ENCODE results near the gene MARK2. TPM values are rescaled to one million over a fixed set of nuclear protein-coding genes. Genes with fewer than 3 reads are reported as not detected.

Gene MARK2
- total RNA-seq, 1 donor from 2014 or later, result 41.5 TPM

DNA sequence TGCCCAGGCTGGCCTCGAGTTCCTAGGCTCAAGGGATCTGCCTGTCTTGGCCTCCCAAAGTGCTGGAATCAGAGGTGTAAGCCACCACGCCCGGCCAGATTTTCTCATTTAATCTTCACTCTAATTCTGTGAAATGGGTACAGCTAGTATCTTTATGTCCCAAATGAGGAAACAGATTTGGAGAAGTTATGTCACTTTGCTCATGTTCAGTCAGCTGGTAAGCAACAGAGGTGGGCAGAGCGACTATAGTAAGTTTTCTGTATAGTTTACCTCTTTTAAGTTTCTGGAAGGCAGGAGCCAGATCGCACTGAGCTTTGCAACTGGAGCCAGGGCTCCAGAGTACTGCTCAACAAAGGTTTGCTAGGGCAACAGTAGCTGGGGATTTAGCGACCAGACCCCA lies 44.9 kb downstream of the MARK2 start:
- H3K9me3 Mint-ChIP-seq, result no peaks in the 10 kb centered on the region
- ATAC-seq (ENCODE audit: low read depth) (no peak), DNase-seq (no peak)
- intact Hi-C loops (cut with micrococcal nuclease), result no loop called here
- peak overlapping the region; percentile 60 for H3K27ac Mint-ChIP-seq
- TF ChIP-seq, protein P1, sequence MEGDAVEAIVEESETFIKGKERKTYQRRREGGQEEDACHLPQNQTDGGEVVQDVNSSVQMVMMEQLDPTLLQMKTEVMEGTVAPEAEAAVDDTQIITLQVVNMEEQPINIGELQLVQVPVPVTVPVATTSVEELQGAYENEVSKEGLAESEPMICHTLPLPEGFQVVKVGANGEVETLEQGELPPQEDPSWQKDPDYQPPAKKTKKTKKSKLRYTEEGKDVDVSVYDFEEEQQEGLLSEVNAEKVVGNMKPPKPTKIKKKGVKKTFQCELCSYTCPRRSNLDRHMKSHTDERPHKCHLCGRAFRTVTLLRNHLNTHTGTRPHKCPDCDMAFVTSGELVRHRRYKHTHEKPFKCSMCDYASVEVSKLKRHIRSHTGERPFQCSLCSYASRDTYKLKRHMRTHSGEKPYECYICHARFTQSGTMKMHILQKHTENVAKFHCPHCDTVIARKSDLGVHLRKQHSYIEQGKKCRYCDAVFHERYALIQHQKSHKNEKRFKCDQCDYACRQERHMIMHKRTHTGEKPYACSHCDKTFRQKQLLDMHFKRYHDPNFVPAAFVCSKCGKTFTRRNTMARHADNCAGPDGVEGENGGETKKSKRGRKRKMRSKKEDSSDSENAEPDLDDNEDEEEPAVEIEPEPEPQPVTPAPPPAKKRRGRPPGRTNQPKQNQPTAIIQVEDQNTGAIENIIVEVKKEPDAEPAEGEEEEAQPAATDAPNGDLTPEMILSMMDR (IDR thresholded peaks at IDR 0.05), result no peak
- H3K36me3 Mint-ChIP-seq (ENCODE audit: low read depth), result peaks cover 8% of the 10 kb centered on the region
- ChIA-PET POLR2A (no interaction called here), CTCF (interaction anchor here (0.8 to 1.4 kb wide), 3 partner anchors 11 to 62 kb away, joined by 3 to 4 read pairs (median 3); no protein-coding TSS in a partner anchor)
- H3K27me3 Mint-ChIP-seq, result no peaks in the 10 kb centered on the region
- H3K4me3 Mint-ChIP-seq, result no peak overlapping the region
- peaks cover 74% of the 10 kb centered on the region for H3K4me1 Mint-ChIP-seq

DNA sequence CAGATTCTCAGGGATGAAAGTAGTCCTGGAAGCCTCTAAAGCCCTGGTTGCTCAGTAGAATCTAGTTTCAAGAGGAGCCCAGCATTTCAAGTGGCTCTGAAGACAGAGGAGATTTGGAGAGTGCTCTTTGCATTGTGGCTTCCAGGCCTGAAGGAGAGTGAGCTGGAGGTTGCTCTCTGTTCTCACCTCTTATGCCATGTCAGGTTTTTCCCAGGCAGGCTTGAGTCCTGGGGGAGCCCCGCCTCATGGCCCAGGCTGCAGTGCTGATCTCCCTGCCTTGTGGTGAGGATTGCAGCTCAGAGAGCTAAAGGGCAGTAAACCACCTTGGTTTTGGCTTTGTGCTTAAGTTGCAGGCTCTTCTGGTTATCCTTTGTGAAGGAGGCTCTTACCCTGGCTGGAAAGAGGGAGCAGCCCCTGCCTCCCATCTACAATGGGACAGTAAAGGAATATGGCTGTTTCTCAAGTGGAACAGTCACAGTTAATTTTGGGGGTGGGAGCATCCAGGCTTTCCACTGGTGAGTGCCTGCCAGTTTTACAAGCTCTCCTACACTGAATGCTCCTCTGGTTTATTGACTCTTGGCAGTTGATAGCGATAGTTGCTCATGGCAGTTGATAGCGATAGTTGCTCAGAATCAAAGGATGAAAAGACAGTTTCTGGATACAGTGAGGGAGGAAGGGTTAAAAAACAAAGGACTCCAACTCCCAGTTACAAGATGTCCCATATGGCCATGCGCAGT lies 45.5 kb downstream of the MARK2 start:
- TF ChIP-seq, protein P1 (IDR thresholded peaks at IDR 0.05), result no peak
- intact Hi-C loops (cut with micrococcal nuclease), result no loop called here
- ATAC-seq (ENCODE audit: low read depth) (no peak), DNase-seq (no peak)
- H3K36me3 Mint-ChIP-seq (ENCODE audit: low read depth), result peaks cover 6% of the 10 kb centered on the region
- H3K27me3 Mint-ChIP-seq, result no peaks in the 10 kb centered on the region
- no peak overlapping the region for H3K4me3 Mint-ChIP-seq
- POLR2A ChIA-PET, result no interaction called here
- CTCF ChIA-PET, result interaction anchor here (0.8 to 1.4 kb wide), 3 partner anchors 11 to 62 kb away, joined by 3 to 4 read pairs (median 3); no protein-coding TSS in a partner anchor
- H3K9me3 Mint-ChIP-seq, result no peaks in the 10 kb centered on the region
- peaks cover 76% of the 10 kb centered on the region for H3K4me1 Mint-ChIP-seq
- peak overlapping the region; percentile 60 for H3K27ac Mint-ChIP-seq

DNA sequence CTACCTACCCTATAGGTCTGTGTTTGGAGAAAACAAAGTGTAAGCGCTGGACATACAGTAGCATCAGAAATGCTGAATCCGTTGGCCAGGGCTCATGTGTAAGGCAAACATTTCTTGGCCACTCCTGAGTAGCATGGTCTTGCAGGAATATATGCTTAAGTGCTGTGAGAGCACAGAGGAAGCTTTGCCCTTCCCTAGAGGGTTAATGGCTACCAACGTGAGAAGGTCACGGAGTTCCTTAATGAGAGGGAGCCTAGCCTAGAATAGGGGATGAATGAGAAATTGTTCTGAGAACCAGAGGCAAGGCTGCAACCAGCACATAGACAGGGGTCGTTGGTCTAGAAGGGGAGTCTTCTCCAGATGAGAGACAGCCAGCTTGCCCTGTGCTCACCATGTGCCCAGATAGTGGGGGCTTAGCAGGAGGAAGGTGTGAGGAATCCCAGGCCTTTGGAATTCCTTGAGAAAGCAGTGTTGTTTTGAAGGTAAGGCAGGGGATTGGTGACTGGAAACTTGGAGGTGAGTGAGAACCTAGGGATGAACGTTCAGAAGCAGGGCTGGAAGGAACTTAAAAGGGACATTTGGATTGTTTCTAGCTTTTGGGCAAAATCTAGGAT lies 48.6 kb downstream of the MARK2 start:
- no peaks in the 10 kb centered on the region for H3K9me3 Mint-ChIP-seq
- peaks cover 85% of the 10 kb centered on the region for H3K4me1 Mint-ChIP-seq
- intact Hi-C loops (cut with micrococcal nuclease), result no loop called here
- DNase-seq (no peak), ATAC-seq (ENCODE audit: low read depth) (no peak)
- no peaks in the 10 kb centered on the region for H3K27me3 Mint-ChIP-seq
- ChIA-PET POLR2A (interaction anchor here (0.6 to 1.6 kb wide), 9 partner anchors 15 to 1064 kb away, joined by 3 to 10 read pairs (median 4); partner anchors contain the start of genes MARK2, NAA40 and RCOR2), CTCF (interaction anchor here (2.1 kb wide), 1 partner anchor 49 kb away, joined by 8 read pairs; the partner anchor contains the start of gene MARK2)
- H3K4me3 Mint-ChIP-seq, result peak overlapping the region; percentile 35
- TF ChIP-seq, protein P1 (IDR thresholded peaks at IDR 0.05), result no peak
- peak overlapping the region; percentile 92 for H3K27ac Mint-ChIP-seq
- peaks cover 15% of the 10 kb centered on the region for H3K36me3 Mint-ChIP-seq (ENCODE audit: low read depth)

DNA sequence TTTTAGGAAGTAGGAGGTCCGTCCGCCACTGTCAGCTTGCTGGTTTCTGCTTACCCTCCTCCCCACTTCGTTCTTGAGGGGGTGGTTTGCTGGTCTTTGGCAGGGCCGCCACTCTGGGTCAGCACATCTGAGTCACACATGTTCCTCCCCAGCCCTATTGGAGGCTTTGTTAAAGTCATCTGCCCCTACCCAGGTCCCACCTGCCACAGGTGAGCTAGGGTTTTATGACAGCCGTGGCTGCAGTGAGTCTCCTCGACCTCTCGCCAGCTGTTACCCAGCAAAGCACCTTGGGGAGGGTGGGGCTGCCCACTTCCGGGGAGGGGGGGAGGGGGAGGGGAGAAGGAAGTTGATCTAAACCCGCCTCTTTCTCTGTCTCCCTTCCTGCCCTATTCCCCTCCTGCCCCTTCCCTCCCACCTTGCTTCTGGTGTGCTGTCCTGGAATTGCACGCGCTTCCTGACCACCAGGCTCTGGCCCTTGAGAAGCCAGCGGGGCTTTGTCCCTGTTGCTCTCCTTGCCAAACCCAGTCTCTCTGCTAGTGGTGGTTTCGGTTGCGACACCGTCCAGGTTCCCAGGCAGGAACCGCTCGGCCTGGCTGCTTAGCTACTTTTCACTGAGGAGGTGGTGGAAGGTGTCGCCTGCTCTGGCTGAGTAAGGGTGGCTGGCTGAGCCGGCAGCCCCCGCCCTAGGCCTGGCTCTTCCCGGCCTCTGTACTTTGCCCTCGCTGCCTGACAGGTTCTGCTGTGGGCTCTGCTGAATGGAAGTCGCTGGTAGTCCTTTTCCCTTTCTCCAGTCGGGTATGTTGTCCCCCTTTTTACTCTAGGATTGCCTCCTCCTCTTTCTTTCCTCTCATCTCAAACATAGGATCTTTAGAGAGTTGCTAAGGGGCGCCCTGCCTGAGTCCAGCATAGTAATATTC lies 49.5 kb downstream of the MARK2 start:
- peaks cover 19% of the 10 kb centered on the region for H3K36me3 Mint-ChIP-seq (ENCODE audit: low read depth)
- POLR2A ChIA-PET, result interaction anchor here (0.6 to 1.6 kb wide), 8 partner anchors 14 to 110 kb away, joined by 3 to 10 read pairs (median 4); partner anchors contain the start of genes MARK2, NAA40 and RCOR2
- H3K27me3 Mint-ChIP-seq, result no peaks in the 10 kb centered on the region
- peak overlapping the region; percentile 92 for H3K27ac Mint-ChIP-seq
- CTCF ChIA-PET, result interaction anchor here (0.7 to 2.1 kb wide), 2 partner anchors 50 to 52 kb away, joined by 3 to 8 read pairs; partner anchors contain the start of gene MARK2
- intact Hi-C loops (cut with micrococcal nuclease), result loop anchor here (1.0 to 2.0 kb wide), 3 partner anchors 30 to 50 kb away; partner anchors contain the start of genes MARK2 and NAA40
- DNase-seq (peak; percentile 44), ATAC-seq (ENCODE audit: low read depth) (peak; percentile 89)
- H3K4me1 Mint-ChIP-seq, result peaks cover 78% of the 10 kb centered on the region
- TF ChIP-seq, protein P1 (IDR thresholded peaks at IDR 0.05), result no peak
- no peaks in the 10 kb centered on the region for H3K9me3 Mint-ChIP-seq
- peak overlapping the region; percentile 87 for H3K4me3 Mint-ChIP-seq

Measured in activated B cell treated with CpG ODN at 0.5 μM for 24 hours (primary cell).